NCI-H1436 treated with DMSO at 0.1 percent for 48 hours (cell line): ENCODE data around the gene CUEDC2.

ENCODE experiments used
- DNase-seq: peaks from one replicate; lab custom pipeline; 2025; lab: John Stamatoyannopoulos, UW

Gene CUEDC2

GRCh38 chr10:102396730-102397151, 35.6 kb downstream of the CUEDC2 start:
- no peak for DNase-seq

GRCh38 chr10:102396317-102396650, 36.1 kb downstream of the CUEDC2 start:
- no peak for DNase-seq

- no peak for DNase-seq
Observed at GRCh38 chr10:102395400-102396316, 36.7 kb downstream of the CUEDC2 start, which contains the start of gene NFKB2. Gene NFKB2, plus strand, starts transcription at chr10:102395705. Its CDS starts 255 bp downstream, at chr10:102395960.

GRCh38 chr10:102394801-102395399, 37.5 kb downstream of the CUEDC2 start:
- no peak for DNase-seq

- DNase-seq: no peak
Observed at GRCh38 chr10:102394079-102394800, 38.1 kb downstream of the CUEDC2 start.

GRCh38 chr10:102393411-102394078, 38.8 kb downstream of the CUEDC2 start:
- no peak for DNase-seq

- DNase-seq: no peak
Observed at GRCh38 chr10:102392306-102392705, 40.1 kb downstream of the CUEDC2 start.

GRCh38 chr10:102389894-102390293, 42.5 kb downstream of the CUEDC2 start:
- no peak for DNase-seq

- no peak for DNase-seq
Observed at GRCh38 chr10:102384606-102385429, 47.6 kb downstream of the CUEDC2 start.

GRCh38 chr10:102384053-102384452, 48.3 kb downstream of the CUEDC2 start:
- DNase-seq: no peak

- DNase-seq: no peak
Observed at GRCh38 chr10:102382871-102383270, 49.5 kb downstream of the CUEDC2 start.

GRCh38 chr10:102381983-102382382, 50.4 kb downstream of the CUEDC2 start:
- DNase-seq: no peak

GRCh38 chr10:102379383-102379782, 53.0 kb downstream of the CUEDC2 start:
- DNase-seq: no peak

GRCh38 chr10:102376901-102377300, 55.5 kb downstream of the CUEDC2 start:
- no peak for DNase-seq

GRCh38 chr10:102375867-102376266, 56.5 kb downstream of the CUEDC2 start:
- no peak for DNase-seq

- no peak for DNase-seq
Observed at GRCh38 chr10:102375250-102375649, 57.1 kb downstream of the CUEDC2 start.
